Spleen (tissue), 11 donors: ENCODE data around the gene YLPM1. TPM values are rescaled to one million over a fixed set of nuclear protein-coding genes. Genes with fewer than 3 reads are reported as not detected.

Experiments
- DNase-seq: peaks from one replicate; pipeline ENCODE4 v3.0.0-alpha.2; 2020
- H3K27ac ChIP-seq, 8 donors: fragments of 200-600 bp; sonication (generic) in 7 of 8; 1 replicate in 4 of 8; 2 replicates in 4 of 8; pipeline versions ENCODE4 v1.5.0 to v1.8.0; 2016 to 2021; ENCODE audit warnings: inconsistent platforms in 4 of 8, mild to moderate bottlenecking in 4 of 8, moderate library complexity in 1 of 8
- H3K27me3 ChIP-seq, 7 donors: fragments of 200-600 bp; sonication (generic) in 6 of 7; replicated peaks in 1 of 7; 1 replicate in 4 of 7; 2 replicates in 3 of 7; pipeline versions ENCODE4 v1.5.0 to v1.8.0; 2016 to 2021; ENCODE audit warnings: inconsistent platforms in 3 of 7, mild to moderate bottlenecking in 1 of 7
- H3K36me3 ChIP-seq, 6 donors: fragments of 200-600 bp; sonication (generic) in 5 of 6; 1 replicate in 4 of 6; 2 replicates in 2 of 6; pipeline versions ENCODE4 v1.5.0 to v1.8.0; 2016 to 2021; ENCODE audit warnings: inconsistent platforms in 2 of 6
- H3K4me1 ChIP-seq, 6 donors: fragments of 200-600 bp; sonication (generic) in 5 of 6; 1 replicate in 3 of 6; 2 replicates in 3 of 6; pipeline versions ENCODE4 v1.5.0 to v1.8.0; 2016 to 2021; ENCODE audit warnings: inconsistent platforms in 3 of 6
- H3K4me3 ChIP-seq, 8 donors: fragments of 200-600 bp; sonication (generic) in 7 of 8; 1 replicate in 4 of 8; 2 replicates in 4 of 8; pipeline versions ENCODE4 v1.5.0 to v1.8.0; 2016 to 2021; ENCODE audit warnings: inconsistent platforms in 4 of 8, mild to moderate bottlenecking in 4 of 8, moderate library complexity in 2 of 8
- H3K9me3 ChIP-seq, 8 donors: fragments of 200-600 bp; sonication (generic) in 7 of 8; 1 replicate in 4 of 8; 2 replicates in 4 of 8; pipeline versions ENCODE4 v1.5.0 to v1.8.0; 2016 to 2021; ENCODE audit warnings: inconsistent platforms in 4 of 8
- POLR2A ChIP-seq, 3 donors: fragments of 450-650 bp; IDR thresholded peaks; one replicate each; pipeline ENCODE4 v1.5.1; 2017; ENCODE audit warnings: antibody characterized with exemption in 3 of 3, mild to moderate bottlenecking in 1 of 3
- POLR2AphosphoS5 ChIP-seq, 3 donors: sonication (generic); formaldehyde crosslinking; IDR thresholded peaks; one replicate each; pipeline ENCODE4 v1.5.1; 2017; ENCODE audit warnings: antibody characterized with exemption in 3 of 3
- WGBS, 5 donors: extraction: QIAGEN DNeasy Blood & Tissue Kit in 3 of 5; methylation state at CpG; one replicate each; pipeline versions ENCODE4 v1.1.5 to v1.1.7; 2013 to 2018; 5-methylcytosine and 5-hydroxymethylcytosine counted together
- intact Hi-C: fragments of 100-400 bp; cut with DNase I; formaldehyde crosslinking; loops from one replicate; pipeline ENCODE4 v1.15.0; 2023; ENCODE audit warnings: low total_unique reads
- polyA plus RNA-seq, 3 donors: library from polyadenylated mRNA; stranded (reverse); fragments of 200-250 nt; gene quantifications; one replicate each; pipeline ENCODE4 v1.2.1, GENCODE V29; 2013
- total RNA-seq, 7 donors: library from RNA; depleted of rRNA in 3 of 7; stranded (reverse); fragments of >200 nt in 3 of 7; fragmentation: NEBNext Ultra II Directional in 4 of 7; extraction: Animal tissue kit (Norgen Biotek cat#: 25700) in 4 of 7; gene quantifications; one replicate each; pipeline versions ENCODE4 v1.1.0 to v1.2.1, GENCODE V29; 2016 to 2021
- TF ChIP-seq, protein P1 (sequence below), 11 experiments: fragments of 200-600 bp in 7 of 11; fragments of 450-650 bp in 4 of 11; sonication (generic) in 4 of 11; IDR thresholded peaks in 8 of 11; conservative IDR thresholded peaks in 3 of 11; 1 replicate in 7 of 11; 2 replicates in 4 of 11; pipeline versions ENCODE4 v1.4.0 to v1.8.0; 2016 to 2021; ENCODE audit warnings: antibody characterized with exemption in 11 of 11, inconsistent platforms in 4 of 11, mild to moderate bottlenecking in 1 of 11
- donor health status: healthy with polysubstance abuse.
- donor health status: DM: no; HTN: no; CAD: no; lungs with moderate emphysema.
- donor health status: DM: no; HTN: no; CAD: no.
- donor health status: Bipolar disorder and iron deficiency.
- donor health status: healthy.
- donor health status: DM: no; HTN: no; CAD: no.
- donor health status: DM: yes; HTN: yes; CAD: no.

YLPM1 gene
- total and polyA plus RNA-seq, 10 donors = 12.1 to 100 (median 71.1) TPM

GRCh38 chr14:74807853-74808545 is 44.9 kb downstream of the YLPM1 start:
- H3K27me3 ChIP-seq = no peaks in the 10 kb centered on the region
- DNase-seq = no peak
- H3K27ac ChIP-seq = no peak overlapping the region
- no peaks in the 10 kb centered on the region for H3K9me3 ChIP-seq
- TF ChIP-seq, protein P1, sequence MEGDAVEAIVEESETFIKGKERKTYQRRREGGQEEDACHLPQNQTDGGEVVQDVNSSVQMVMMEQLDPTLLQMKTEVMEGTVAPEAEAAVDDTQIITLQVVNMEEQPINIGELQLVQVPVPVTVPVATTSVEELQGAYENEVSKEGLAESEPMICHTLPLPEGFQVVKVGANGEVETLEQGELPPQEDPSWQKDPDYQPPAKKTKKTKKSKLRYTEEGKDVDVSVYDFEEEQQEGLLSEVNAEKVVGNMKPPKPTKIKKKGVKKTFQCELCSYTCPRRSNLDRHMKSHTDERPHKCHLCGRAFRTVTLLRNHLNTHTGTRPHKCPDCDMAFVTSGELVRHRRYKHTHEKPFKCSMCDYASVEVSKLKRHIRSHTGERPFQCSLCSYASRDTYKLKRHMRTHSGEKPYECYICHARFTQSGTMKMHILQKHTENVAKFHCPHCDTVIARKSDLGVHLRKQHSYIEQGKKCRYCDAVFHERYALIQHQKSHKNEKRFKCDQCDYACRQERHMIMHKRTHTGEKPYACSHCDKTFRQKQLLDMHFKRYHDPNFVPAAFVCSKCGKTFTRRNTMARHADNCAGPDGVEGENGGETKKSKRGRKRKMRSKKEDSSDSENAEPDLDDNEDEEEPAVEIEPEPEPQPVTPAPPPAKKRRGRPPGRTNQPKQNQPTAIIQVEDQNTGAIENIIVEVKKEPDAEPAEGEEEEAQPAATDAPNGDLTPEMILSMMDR (IDR thresholded peaks at IDR 0.05 in 8 of 11, conservative IDR thresholded peaks at IDR 0.05 in 3 of 11) = no peak
- TF ChIP-seq POLR2A (IDR thresholded peaks at IDR 0.05) = no peak
- TF ChIP-seq POLR2AphosphoS5 (IDR thresholded peaks at IDR 0.05) = no peak
- H3K36me3 ChIP-seq = peaks cover 0 to 99% (median 67%) of the 10 kb centered on the region in 6 donors
- intact Hi-C loops = loop anchor here (10.0 kb wide), 1 partner anchor 193 kb away; the partner anchor contains the start of gene LTBP2
- H3K4me3 ChIP-seq = no peak overlapping the region
- WGBS, 5 donors = 93 to 95% (median 95%) methylated on average over 7 of the region's 7 CpGs
- no peaks in the 10 kb centered on the region for H3K4me1 ChIP-seq

DNA sequence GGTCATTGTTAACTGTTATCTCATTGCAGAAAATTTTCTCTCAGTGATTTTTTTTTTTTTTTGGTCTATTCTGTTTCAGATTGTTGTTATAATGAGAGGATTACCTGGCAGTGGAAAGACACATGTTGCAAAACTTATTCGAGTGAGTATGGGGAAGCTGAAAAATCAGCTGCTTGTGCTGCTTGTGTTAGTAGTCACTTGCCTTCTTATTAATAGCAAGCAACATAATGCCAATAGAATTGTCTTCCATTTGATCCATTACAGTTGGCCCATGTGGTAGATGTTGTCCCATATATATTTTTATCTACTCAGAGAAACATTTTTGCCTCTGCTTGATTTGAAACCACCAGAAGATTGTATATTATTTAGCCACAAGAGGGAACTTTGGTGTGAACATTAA is 53.0 kb downstream of the YLPM1 start:
- 53 to 95% (median 78%) methylated on average over 1 of the region's 1 CpG for WGBS, 5 donors
- no peak overlapping the region for H3K27ac ChIP-seq
- H3K27me3 ChIP-seq = no peaks in the 10 kb centered on the region
- no peaks in the 10 kb centered on the region for H3K4me1 ChIP-seq
- no peaks in the 10 kb centered on the region for H3K9me3 ChIP-seq
- no peak for TF ChIP-seq POLR2A (IDR thresholded peaks at IDR 0.05)
- TF ChIP-seq POLR2AphosphoS5 (IDR thresholded peaks at IDR 0.05) = no peak
- TF ChIP-seq, protein P1 (IDR thresholded peaks at IDR 0.05 in 8 of 11, conservative IDR thresholded peaks at IDR 0.05 in 3 of 11) = no peak
- H3K4me3 ChIP-seq = no peak overlapping the region
- no peak for DNase-seq
- intact Hi-C loops = no loop called here
- H3K36me3 ChIP-seq = peaks cover 0 to 100% (median 82%) of the 10 kb centered on the region in 6 donors

DNA sequence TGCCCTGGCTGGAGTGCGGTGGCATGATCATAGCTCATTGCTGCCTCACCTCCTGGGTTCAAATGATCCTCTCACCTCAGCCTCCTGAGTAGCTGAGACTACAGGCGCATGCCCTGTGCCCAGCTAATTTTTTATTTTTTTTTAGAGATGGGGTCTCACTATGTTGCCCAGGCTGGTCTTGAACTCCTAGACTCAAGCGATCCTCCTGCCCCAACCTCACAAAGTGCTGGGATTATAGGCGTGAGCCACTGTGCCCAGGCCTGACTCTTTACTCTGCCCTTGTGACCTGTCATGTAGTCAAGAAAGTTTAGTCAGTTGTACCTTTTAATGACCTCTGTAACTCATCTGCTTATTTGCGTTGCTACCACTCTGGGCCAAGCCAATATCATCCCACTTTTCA is 57.2 kb downstream of the YLPM1 start:
- H3K27me3 ChIP-seq = no peaks in the 10 kb centered on the region
- H3K4me1 ChIP-seq = peaks cover 0 to 7% (median 0%) of the 10 kb centered on the region in 6 donors
- 94 to 99% (median 97%) methylated on average over 5 of the region's 5 CpGs for WGBS, 5 donors
- no peak overlapping the region for H3K27ac ChIP-seq
- no peak for DNase-seq
- H3K9me3 ChIP-seq = no peaks in the 10 kb centered on the region
- intact Hi-C loops = no loop called here
- TF ChIP-seq POLR2A (IDR thresholded peaks at IDR 0.05) = no peak
- TF ChIP-seq, protein P1 (IDR thresholded peaks at IDR 0.05 in 8 of 11, conservative IDR thresholded peaks at IDR 0.05 in 3 of 11) = no peak
- TF ChIP-seq POLR2AphosphoS5 (IDR thresholded peaks at IDR 0.05) = no peak
- peaks cover 0 to 93% (median 73%) of the 10 kb centered on the region in 6 donors for H3K36me3 ChIP-seq
- no peak overlapping the region for H3K4me3 ChIP-seq

- DNase-seq = no peak
- Histone ChIP-seq H3K4me3 (no peak overlapping the region), H3K27ac (no peak overlapping the region), H3K9me3 (no peaks in the 10 kb centered on the region), H3K4me1 (peaks cover 0 to 7% (median 0%) of the 10 kb centered on the region in 6 donors), H3K27me3 (no peaks in the 10 kb centered on the region), H3K36me3 (peaks cover 0 to 88% (median 66%) of the 10 kb centered on the region in 6 donors)
- TF ChIP-seq POLR2AphosphoS5 (IDR thresholded peaks at IDR 0.05) (no peak), POLR2A (IDR thresholded peaks at IDR 0.05) (no peak)
- TF ChIP-seq, protein P1 (IDR thresholded peaks at IDR 0.05 in 8 of 11, conservative IDR thresholded peaks at IDR 0.05 in 3 of 11) = no peak
- intact Hi-C loops = no loop called here
- 95 to 99% (median 96%) methylated on average over 5 of the region's 5 CpGs for WGBS, 5 donors
Measured at GRCh38 chr14:74821267-74821915, 58.3 kb downstream of the YLPM1 start.
